HUES6 (cell line): ENCODE measurements around the gene GSTP1.
A peak's percentile ranks its signal among the peaks of the same experiment; 100 is the strongest.
"Not testable (repeated sequence)": the region's sequence is repeated elsewhere in the genome, so short reads cannot be mapped to it uniquely, and the experiment has no call there.

Experiments used
- H3K27ac ChIP-seq: 2 replicates; pipeline ENCODE4 v1.7.0; 2013; ENCODE audit warnings: low read depth, mild to moderate bottlenecking, low read length, inconsistent platforms
- H3K27me3 ChIP-seq: 2 replicates; pipeline ENCODE4 v1.6.1; 2013; ENCODE audit warnings: low read length; ENCODE audit not compliant: control insufficient read depth, insufficient read depth
- H3K36me3 ChIP-seq: 2 replicates; pipeline ENCODE4 v1.6.1; 2013; ENCODE audit warnings: low read length; ENCODE audit not compliant: control insufficient read depth, insufficient read depth
- H3K4me1 ChIP-seq: 2 replicates; pipeline ENCODE4 v1.6.1; 2013; ENCODE audit warnings: low read length; ENCODE audit not compliant: control insufficient read depth, insufficient read depth
- H3K4me3 ChIP-seq: 2 replicates; pipeline ENCODE4 v1.5.1; 2013; ENCODE audit warnings: low read depth, low read length
- H3K9ac ChIP-seq: one replicate; pipeline ENCODE4 v1.6.1; 2013; ENCODE audit warnings: mild to moderate bottlenecking, low read length
- H3K9me3 ChIP-seq: 2 replicates; pipeline ENCODE4 v1.6.1; 2013; ENCODE audit warnings: low read depth, low read length; ENCODE audit not compliant: control insufficient read depth, insufficient read depth

The GSTP1 gene

GRCh38 chr11:67597458-67597857 is 13.8 kb downstream of the GSTP1 start:
- peaks cover 13% of the 10 kb centered on the region for H3K9me3 ChIP-seq
- H3K36me3 ChIP-seq, H3K4me3 ChIP-seq: not testable (repeated sequence)

GRCh38 chr11:67597963-67598362 is 14.4 kb downstream of the GSTP1 start:
- not testable (repeated sequence) for H3K4me1 ChIP-seq, H3K36me3 ChIP-seq, H3K27me3 ChIP-seq, H3K9ac ChIP-seq, H3K4me3 ChIP-seq, H3K27ac ChIP-seq
- peaks cover 16% of the 10 kb centered on the region for H3K9me3 ChIP-seq

More at GRCh38 chr11:67597458-67597857, 13.8 kb downstream of the GSTP1 start:
- H3K9ac ChIP-seq, H3K4me1 ChIP-seq, H3K27me3 ChIP-seq, H3K27ac ChIP-seq: not testable (repeated sequence)

- Histone ChIP-seq H3K4me3 (no peak overlapping the region), H3K27ac (no peak overlapping the region), H3K9ac (no peak overlapping the region), H3K27me3 (no peaks in the 10 kb centered on the region; the same call in 1 of the 2 replicates), H3K9me3 (peaks cover 16% of the 10 kb centered on the region), H3K4me1 (peaks cover 10% of the 10 kb centered on the region), H3K36me3 (no peaks in the 10 kb centered on the region)
These were observed 15.5 kb downstream of the GSTP1 start for GRCh38 chr11:67599149-67599548.

- H3K9me3 ChIP-seq, result peaks cover 16% of the 10 kb centered on the region
- no peak overlapping the region for H3K4me3 ChIP-seq
- no peaks in the 10 kb centered on the region; the same call in 1 of the 2 replicates for H3K27me3 ChIP-seq
- peaks cover 22% of the 10 kb centered on the region for H3K4me1 ChIP-seq
- no peak overlapping the region for H3K9ac ChIP-seq
- H3K27ac ChIP-seq, result no peak overlapping the region
- H3K36me3 ChIP-seq, result no peaks in the 10 kb centered on the region
These were observed 16.9 kb downstream of the GSTP1 start for GRCh38 chr11:67600324-67601029.

GRCh38 chr11:67601098-67601497 is 17.5 kb downstream of the GSTP1 start:
- peaks cover 28% of the 10 kb centered on the region for H3K4me1 ChIP-seq
- no peaks in the 10 kb centered on the region for H3K36me3 ChIP-seq
- peaks cover 14% of the 10 kb centered on the region for H3K9me3 ChIP-seq
- H3K4me3 ChIP-seq, result no peak overlapping the region
- H3K27ac ChIP-seq, result no peak overlapping the region
- no peaks in the 10 kb centered on the region; the same call in 1 of the 2 replicates for H3K27me3 ChIP-seq
- H3K9ac ChIP-seq, result no peak overlapping the region

- not testable (repeated sequence) for H3K9me3 ChIP-seq, H3K27me3 ChIP-seq
- Histone ChIP-seq H3K27ac (peak overlapping the region; percentile 69; the same call in 1 of the 2 replicates), H3K9ac (peak overlapping the region; percentile 81), H3K4me1 (peaks cover 36% of the 10 kb centered on the region), H3K36me3 (peaks cover 11% of the 10 kb centered on the region), H3K4me3 (peak overlapping the region; percentile 23)
These were observed 20.5 kb downstream of the GSTP1 start for GRCh38 chr11:67604119-67604518.

- peaks cover 3% of the 10 kb centered on the region; the same call in 1 of the 2 replicates for H3K9me3 ChIP-seq
- H3K27ac ChIP-seq, result peak overlapping the region; percentile 69; the same call in 1 of the 2 replicates
- H3K27me3 ChIP-seq, result no peaks in the 10 kb centered on the region; the same call in 1 of the 2 replicates
- H3K4me3 ChIP-seq, result no peak overlapping the region; the same call in 1 of the 2 replicates
- peak overlapping the region; percentile 81 for H3K9ac ChIP-seq
- H3K4me1 ChIP-seq, result peaks cover 36% of the 10 kb centered on the region
- peaks cover 18% of the 10 kb centered on the region for H3K36me3 ChIP-seq
These were observed 21.2 kb downstream of the GSTP1 start for GRCh38 chr11:67604815-67605214.

GRCh38 chr11:67605231-67606011 is 21.8 kb downstream of the GSTP1 start:
- Histone ChIP-seq H3K4me3 (peak overlapping the region; percentile 91; the same call in 1 of the 2 replicates), H3K9ac (peak overlapping the region; percentile 43), H3K4me1 (peaks cover 36% of the 10 kb centered on the region), H3K27me3 (no peaks in the 10 kb centered on the region; the same call in 1 of the 2 replicates), H3K27ac (no peak overlapping the region; the same call in 1 of the 2 replicates), H3K36me3 (peaks cover 23% of the 10 kb centered on the region), H3K9me3 (peaks cover 3% of the 10 kb centered on the region; the same call in 1 of the 2 replicates)

GRCh38 chr11:67606093-67606491 is 22.5 kb downstream of the GSTP1 start:
- Histone ChIP-seq H3K4me3 (peak overlapping the region; percentile 91), H3K36me3 (peaks cover 29% of the 10 kb centered on the region), H3K27ac (no peak overlapping the region; the same call in 1 of the 2 replicates), H3K4me1 (peaks cover 36% of the 10 kb centered on the region), H3K9me3 (peaks cover 3% of the 10 kb centered on the region; the same call in 1 of the 2 replicates), H3K27me3 (no peaks in the 10 kb centered on the region; the same call in 1 of the 2 replicates), H3K9ac (peak overlapping the region; percentile 56)

- no peaks in the 10 kb centered on the region; the same call in 1 of the 2 replicates for H3K27me3 ChIP-seq
- peaks cover 3% of the 10 kb centered on the region; the same call in 1 of the 2 replicates for H3K9me3 ChIP-seq
- H3K4me1 ChIP-seq, result peaks cover 36% of the 10 kb centered on the region
- peak within 1 kb of the TSS; percentile 80 for H3K9ac ChIP-seq
- peaks cover 35% of the 10 kb centered on the region for H3K36me3 ChIP-seq
- peak within 1 kb of the TSS; percentile 53; the same call in 1 of the 2 replicates for H3K27ac ChIP-seq
- peak within 1 kb of the TSS; percentile 91 for H3K4me3 ChIP-seq
These were observed 23.1 kb downstream of the GSTP1 start, which contains the start of gene NDUFV1 for GRCh38 chr11:67606492-67607295. Gene NDUFV1, plus strand, starts transcription at chr11:67606936. Its CDS starts 69 bp downstream, at chr11:67607005.
